Liver (tissue), 9 donors: ENCODE data around the gene KRTAP5-4. TPM values are rescaled to one million over a fixed set of nuclear protein-coding genes. Genes with fewer than 3 reads are reported as not detected.

Source experiments
- DNase-seq: peaks from one replicate; pipeline ENCODE4 v3.0.0-alpha.2; 2017; ENCODE audit warnings: low spot score
- H3K27ac ChIP-seq, 2 donors: one replicate each; pipeline ENCODE4 v1.7.0; 2013; ENCODE audit warnings: inconsistent platforms in 2 of 2, low read length in 2 of 2, control low read depth in 1 of 2, low read depth in 1 of 2, mild to moderate bottlenecking in 1 of 2
- H3K27me3 ChIP-seq, 4 donors: one replicate each; pipeline versions ENCODE4 v1.6.1 to v1.7.0; 2013; ENCODE audit warnings: low read length in 3 of 4, inconsistent platforms in 1 of 4, mild to moderate bottlenecking in 1 of 4, moderate library complexity in 1 of 4; ENCODE audit not compliant: control insufficient read depth in 4 of 4, insufficient read depth in 4 of 4
- H3K36me3 ChIP-seq, 4 donors: one replicate each; pipeline versions ENCODE4 v1.6.1 to v1.7.0; 2013; ENCODE audit warnings: low read length in 3 of 4, mild to moderate bottlenecking in 3 of 4, low read depth in 1 of 4, moderate library complexity in 1 of 4; ENCODE audit not compliant: control insufficient read depth in 4 of 4, insufficient read depth in 3 of 4
- H3K4me1 ChIP-seq, 4 donors: one replicate each; pipeline versions ENCODE4 v1.6.1 to v1.7.0; 2013; ENCODE audit warnings: low read length in 3 of 4, mild to moderate bottlenecking in 3 of 4, moderate library complexity in 1 of 4; ENCODE audit not compliant: control insufficient read depth in 4 of 4, insufficient read depth in 4 of 4
- H3K4me3 ChIP-seq, 3 donors: one replicate each; pipeline versions ENCODE4 v1.6.1 to v1.7.0; 2013; ENCODE audit warnings: low read length in 3 of 3, control low read depth in 1 of 3, low read depth in 1 of 3, mild to moderate bottlenecking in 1 of 3
- H3K9ac ChIP-seq, 2 donors: one replicate each; pipeline ENCODE4 v1.7.0; 2013; ENCODE audit warnings: low read length in 2 of 2, mild to moderate bottlenecking in 2 of 2, moderate library complexity in 2 of 2, control low read depth in 1 of 2, low read depth in 1 of 2
- H3K9me3 ChIP-seq, 4 donors: one replicate each; pipeline versions ENCODE4 v1.6.1 to v1.7.0; 2013; ENCODE audit warnings: low read length in 3 of 4; ENCODE audit not compliant: control insufficient read depth in 4 of 4
- ATF3 ChIP-seq: IDR thresholded peaks from 2 replicates; pipeline ENCODE4 v1.6.1; 2016; ENCODE audit warnings: antibody characterized with exemption
- CTCF ChIP-seq: fragments of 150-350 bp; IDR thresholded peaks from 2 replicates; pipeline ENCODE4 v1.5.1; 2017; ENCODE audit warnings: improper control_type of control experiment, low read depth, low read length; ENCODE audit not compliant: missing input control
- EGR1 ChIP-seq, 2 donors: IDR thresholded peaks; 2 replicates each; pipeline ENCODE4 v1.6.1; 2016 to 2018; ENCODE audit warnings: antibody characterized with exemption in 2 of 2, low read depth in 2 of 2
- FOXA1 ChIP-seq: IDR thresholded peaks from 2 replicates; pipeline ENCODE4 v1.6.1; 2016; ENCODE audit warnings: antibody characterized with exemption
- HNF4A ChIP-seq, 2 donors: conservative IDR thresholded peaks; 2 replicates each; pipeline ENCODE4 v1.6.1; 2016; ENCODE audit warnings: antibody characterized with exemption in 2 of 2, mild to moderate bottlenecking in 2 of 2
- JUND ChIP-seq, 2 donors: IDR thresholded peaks; 2 replicates each; pipeline ENCODE4 v1.6.1; 2016; ENCODE audit warnings: antibody characterized with exemption in 2 of 2
- MAX ChIP-seq: IDR thresholded peaks from 2 replicates; pipeline ENCODE4 v1.6.1; 2016; ENCODE audit warnings: antibody characterized with exemption
- RAD21 ChIP-seq, 2 donors: IDR thresholded peaks; 2 replicates each; pipeline ENCODE4 v1.6.1; 2016; ENCODE audit warnings: antibody characterized with exemption in 2 of 2, mild to moderate bottlenecking in 2 of 2
- REST ChIP-seq: IDR thresholded peaks from 2 replicates; pipeline ENCODE4 v1.6.1; 2016; ENCODE audit warnings: antibody characterized with exemption, mild to moderate bottlenecking
- YY1 ChIP-seq: IDR thresholded peaks from 2 replicates; pipeline ENCODE4 v1.6.1; 2016; ENCODE audit warnings: antibody characterized with exemption, mild to moderate bottlenecking
- ZBTB33 ChIP-seq: IDR thresholded peaks from 2 replicates; pipeline ENCODE4 v1.6.1; 2016; ENCODE audit warnings: antibody characterized with exemption
- WGBS: extraction: QIAGEN DNeasy Blood & Tissue Kit; methylation state at CpG from one replicate; pipeline ENCODE4 v1.1.7; 2013; 5-methylcytosine and 5-hydroxymethylcytosine counted together
- polyA plus RNA-seq, 2 donors: library from polyadenylated mRNA; stranded (reverse) in 1 of 2; unstranded in 1 of 2; fragments of 200-250 nt in 1 of 2; fragments of >200 nt in 1 of 2; fragmentation: Nextera tagmentation in 1 of 2; extraction: Ambion mirVana in 1 of 2; gene quantifications; one replicate each; pipeline versions ENCODE4 v1.2.1 to v1.2.3, GENCODE V29; 2013 to 2015
- total RNA-seq, 2 donors: library from RNA; depleted of rRNA; stranded (reverse); fragments of >200 nt; gene quantifications; one replicate each; pipeline ENCODE4 v1.2.3, GENCODE V29; 2014
- donor health status: healthy.
- donor health status: healthy.
- donor health status: healthy.
- donor health status: healthy.
- donor health status: healthy.

The KRTAP5-4 gene
- total and polyA plus RNA-seq, 4 donors, result not detected

GRCh38 chr11:1628506-1629325 lies 6.8 kb upstream of the KRTAP5-4 start:
- Histone ChIP-seq H3K27me3 (peaks cover 0 to 7% (median 0%) of the 10 kb centered on the region in 4 donors), H3K4me3 (no peak overlapping the region), H3K36me3 (no peaks in the 10 kb centered on the region), H3K27ac (no peak overlapping the region), H3K4me1 (peaks cover 0 to 6% (median 0%) of the 10 kb centered on the region in 4 donors), H3K9me3 (no peaks in the 10 kb centered on the region), H3K9ac (no peak overlapping the region)
- TF ChIP-seq MAX, result no peak
- no peak for TF ChIP-seq HNF4A (conservative IDR thresholded peaks at IDR 0.05)
- peak; percentile 68 to 78 for TF ChIP-seq RAD21 (IDR thresholded peaks at IDR 0.05)
- peak; percentile 77 for TF ChIP-seq CTCF
- peak; percentile 71 for DNase-seq
- 27% methylated on average over 35 of the region's 35 CpGs for WGBS

GRCh38 chr11:1625541-1625940 lies 3.6 kb upstream of the KRTAP5-4 start:
- TF ChIP-seq YY1, result no peak
- no peak for TF ChIP-seq MAX
- no peak for TF ChIP-seq REST
- no peak for TF ChIP-seq ZBTB33
- no peak for TF ChIP-seq FOXA1
- no peak for TF ChIP-seq JUND (IDR thresholded peaks at IDR 0.05)
- no peak for TF ChIP-seq EGR1 (IDR thresholded peaks at IDR 0.05; ENCODE audit: low read depth in 2 of 2)
- TF ChIP-seq RAD21 (IDR thresholded peaks at IDR 0.05), result no peak
- TF ChIP-seq ATF3, result no peak
- H3K27me3 ChIP-seq, result peaks cover 0 to 7% (median 0%) of the 10 kb centered on the region in 4 donors
- no peak overlapping the region for H3K9ac ChIP-seq
- no peak overlapping the region for H3K27ac ChIP-seq
- DNase-seq, result no peak
- H3K9me3 ChIP-seq, result no peaks in the 10 kb centered on the region
- whole genome bisulfite sequencing, result 87% methylated on average over 13 of the region's 13 CpGs
- no peak overlapping the region for H3K4me3 ChIP-seq
- H3K4me1 ChIP-seq, result peaks cover 0 to 6% (median 0%) of the 10 kb centered on the region in 4 donors
- H3K36me3 ChIP-seq, result no peaks in the 10 kb centered on the region
